Measurements from ENCODE around the gene RABL2A.
A peak's percentile ranks its signal among the peaks of the same experiment; 100 is the strongest.
"Not testable (repeated sequence)": the region's sequence is repeated elsewhere in the genome, so short reads cannot be mapped to it uniquely, and the experiment has no call there.

Gene RABL2A

GRCh38 chr2:113621002-113621401, 6.1 kb upstream of the RABL2A start:
- not testable (repeated sequence) for DNase-seq

- DNase-seq = not testable (repeated sequence)
Measured at GRCh38 chr2:113625906-113626305, 1.2 kb upstream of the RABL2A start.

GRCh38 chr2:113632849-113633345, 5.8 kb downstream of the RABL2A start:
- DNase-seq = not testable (repeated sequence)

- not testable (repeated sequence) for DNase-seq
Measured at GRCh38 chr2:113635358-113635757, 8.3 kb downstream of the RABL2A start.

GRCh38 chr2:113636226-113636625, 9.2 kb downstream of the RABL2A start:
- DNase-seq = not testable (repeated sequence)

- DNase-seq = not testable (repeated sequence)
Measured at GRCh38 chr2:113638084-113638483, 11.0 kb downstream of the RABL2A start.

GRCh38 chr2:113646217-113646616, 19.2 kb downstream of the RABL2A start:
- DNase-seq = not testable (repeated sequence)

GRCh38 chr2:113650834-113651815, 24.1 kb downstream of the RABL2A start:
- DNase-seq = not testable (repeated sequence)

- not testable (repeated sequence) for DNase-seq
Measured at GRCh38 chr2:113652599-113652998, 25.5 kb downstream of the RABL2A start.

GRCh38 chr2:113656031-113656624, 29.1 kb downstream of the RABL2A start:
- DNase-seq = peak; percentile 8

GRCh38 chr2:113657735-113658134, 30.7 kb downstream of the RABL2A start:
- DNase-seq = not testable (repeated sequence)

- DNase-seq = not testable (repeated sequence)
Measured at GRCh38 chr2:113663285-113664060, 36.4 kb downstream of the RABL2A start.

GRCh38 chr2:113664761-113665533, 37.9 kb downstream of the RABL2A start:
- DNase-seq = not testable (repeated sequence)

GRCh38 chr2:113669013-113669412, 41.9 kb downstream of the RABL2A start:
- DNase-seq = not testable (repeated sequence)

GRCh38 chr2:113672326-113672932, 45.4 kb downstream of the RABL2A start:
- no peak for DNase-seq

- DNase-seq = no peak
Measured at GRCh38 chr2:113675875-113676274, 48.8 kb downstream of the RABL2A start.

- no peak for DNase-seq
Measured at GRCh38 chr2:113676623-113677266, 49.7 kb downstream of the RABL2A start.

GRCh38 chr2:113677330-113677729, 50.3 kb downstream of the RABL2A start:
- DNase-seq = no peak

GRCh38 chr2:113679457-113679856, 52.4 kb downstream of the RABL2A start:
- DNase-seq = no peak

GRCh38 chr2:113685471-113685870, 58.4 kb downstream of the RABL2A start:
- no peak for DNase-seq

- DNase-seq = no peak
Measured at GRCh38 chr2:113686537-113686936, 59.5 kb downstream of the RABL2A start.
